Astrocyte of the cerebellum (primary cell): Measurements from ENCODE around the gene SYF2.

Experiments used
- DNase-seq: peaks from one replicate; pipeline ENCODE4 v3.0.0-alpha.2; 2011; ENCODE audit warnings: low read depth
- H3K4me3 ChIP-seq: 2 replicates; pipeline ENCODE4 v1.5.1; 2011; ENCODE audit warnings: mild to moderate bottlenecking, low read depth, low read length, moderate library complexity
- in situ Hi-C: cut with HindIII; loops from 2 replicates; pipeline ENCODE4 v1.10.0; 2017; ENCODE audit warnings: low sequenced_read_pairs
- TF ChIP-seq, protein P1 (sequence below): IDR thresholded peaks from 2 replicates; pipeline ENCODE4 v1.5.1; 2012; ENCODE audit warnings: low read length, low read depth, moderate library complexity, mild to moderate bottlenecking; ENCODE audit errors: missing control alignments

SYF2 gene

GRCh38 chr1:25187077-25187476, 45.2 kb downstream of the SYF2 start:
- no peak for DNase-seq
- H3K4me3 ChIP-seq: no peak overlapping the region
- in situ Hi-C loops: no loop called here
- TF ChIP-seq, protein P1, sequence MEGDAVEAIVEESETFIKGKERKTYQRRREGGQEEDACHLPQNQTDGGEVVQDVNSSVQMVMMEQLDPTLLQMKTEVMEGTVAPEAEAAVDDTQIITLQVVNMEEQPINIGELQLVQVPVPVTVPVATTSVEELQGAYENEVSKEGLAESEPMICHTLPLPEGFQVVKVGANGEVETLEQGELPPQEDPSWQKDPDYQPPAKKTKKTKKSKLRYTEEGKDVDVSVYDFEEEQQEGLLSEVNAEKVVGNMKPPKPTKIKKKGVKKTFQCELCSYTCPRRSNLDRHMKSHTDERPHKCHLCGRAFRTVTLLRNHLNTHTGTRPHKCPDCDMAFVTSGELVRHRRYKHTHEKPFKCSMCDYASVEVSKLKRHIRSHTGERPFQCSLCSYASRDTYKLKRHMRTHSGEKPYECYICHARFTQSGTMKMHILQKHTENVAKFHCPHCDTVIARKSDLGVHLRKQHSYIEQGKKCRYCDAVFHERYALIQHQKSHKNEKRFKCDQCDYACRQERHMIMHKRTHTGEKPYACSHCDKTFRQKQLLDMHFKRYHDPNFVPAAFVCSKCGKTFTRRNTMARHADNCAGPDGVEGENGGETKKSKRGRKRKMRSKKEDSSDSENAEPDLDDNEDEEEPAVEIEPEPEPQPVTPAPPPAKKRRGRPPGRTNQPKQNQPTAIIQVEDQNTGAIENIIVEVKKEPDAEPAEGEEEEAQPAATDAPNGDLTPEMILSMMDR: no peak

GRCh38 chr1:25186161-25187007, 45.9 kb downstream of the SYF2 start:
- TF ChIP-seq, protein P1: no peak
- in situ Hi-C loops: no loop called here
- no peak overlapping the region for H3K4me3 ChIP-seq
- no peak for DNase-seq

DNA sequence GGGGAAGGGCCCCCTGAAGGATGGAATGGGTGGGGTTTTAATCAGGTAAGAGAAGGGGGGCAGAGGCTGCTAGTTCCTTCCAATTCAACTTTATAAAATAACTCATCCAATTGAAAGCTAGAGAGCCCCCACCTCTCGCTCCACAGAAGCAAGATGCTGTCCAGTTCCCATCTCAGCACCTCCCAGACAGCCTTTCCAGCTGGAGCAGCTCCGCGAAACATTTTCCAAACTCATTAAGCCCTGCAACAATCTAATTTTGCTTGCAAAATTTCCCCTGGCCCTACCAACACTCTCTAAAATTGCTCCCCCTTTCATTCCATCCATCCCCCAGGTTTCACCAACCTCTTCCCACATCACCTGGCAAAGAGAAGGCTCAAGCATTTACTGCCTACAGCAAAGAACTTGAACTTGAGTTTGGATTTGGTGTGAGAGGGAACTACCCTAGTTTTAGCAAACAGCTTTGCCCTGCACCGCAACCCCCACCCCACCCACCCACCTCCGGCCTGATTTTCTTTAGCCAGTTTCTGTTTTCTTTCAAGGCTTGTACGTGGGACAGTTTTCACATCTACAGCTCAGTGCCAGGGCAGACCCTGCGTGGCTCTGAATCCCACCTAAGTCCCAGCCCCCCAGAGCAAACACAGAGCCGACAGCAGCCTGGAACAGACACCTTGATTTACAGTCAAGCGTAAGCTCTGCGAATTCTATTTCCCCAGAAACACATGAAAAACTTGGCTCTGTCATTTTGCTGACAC, 46.7 kb downstream of the SYF2 start:
- TF ChIP-seq, protein P1: no peak
- in situ Hi-C loops: no loop called here
- DNase-seq: no peak
- H3K4me3 ChIP-seq: no peak overlapping the region

GRCh38 chr1:25184001-25184762, 48.1 kb downstream of the SYF2 start:
- TF ChIP-seq, protein P1: no peak
- in situ Hi-C loops: no loop called here
- DNase-seq: no peak
- no peak overlapping the region for H3K4me3 ChIP-seq

GRCh38 chr1:25183126-25183980, 48.9 kb downstream of the SYF2 start:
- TF ChIP-seq, protein P1: no peak
- in situ Hi-C loops: no loop called here
- no peak for DNase-seq
- H3K4me3 ChIP-seq: no peak overlapping the region

- peak; percentile 26 for DNase-seq
- in situ Hi-C loops: no loop called here
- no peak overlapping the region for H3K4me3 ChIP-seq
- TF ChIP-seq, protein P1: no peak
These were observed 49.7 kb downstream of the SYF2 start for GRCh38 chr1:25182629-25183028.
